AG04449 (cell line): Measurements from ENCODE around the gene TC2N.

Experiments used
- CTCF ChIA-PET: fragments of 350-600 bp; formaldehyde crosslinking; extraction: SDS; loops from one replicate; lab custom pipeline; 2021; ENCODE audit warnings: antibody characterized with exemption; lab: Yijun Ruan, JAX
- POLR2A ChIA-PET: fragments of 400-600, 350-600 bp; formaldehyde crosslinking; extraction: SDS; loops from one replicate; lab custom pipeline; 2020; ENCODE audit warnings: antibody characterized with exemption, inconsistent platforms; lab: Yijun Ruan, JAX
- DNase-seq: peaks from one replicate; pipeline ENCODE4 v3.0.0-alpha.2; 2010; ENCODE audit warnings: low read depth, low spot score
- H3K4me3 ChIP-seq: 2 replicates; pipeline ENCODE4 v1.5.1; 2011; ENCODE audit warnings: low read depth, mild to moderate bottlenecking, control low read depth, low read length
- CTCF ChIP-seq: IDR thresholded peaks from one replicate; pipeline ENCODE4 v1.5.1; 2011; ENCODE audit warnings: mild to moderate bottlenecking, moderate library complexity, low read length, control low read depth, inconsistent platforms; ENCODE audit not compliant: insufficient read depth; ENCODE audit errors: missing control alignments

Gene TC2N

GRCh38 chr14:91732439-91732838, 134.9 kb downstream of the TC2N start:
- TF ChIP-seq CTCF, result no peak
- no peak for DNase-seq
- ChIA-PET POLR2A (no interaction called here), CTCF (no interaction called here)
- H3K4me3 ChIP-seq, result no peak overlapping the region

DNA sequence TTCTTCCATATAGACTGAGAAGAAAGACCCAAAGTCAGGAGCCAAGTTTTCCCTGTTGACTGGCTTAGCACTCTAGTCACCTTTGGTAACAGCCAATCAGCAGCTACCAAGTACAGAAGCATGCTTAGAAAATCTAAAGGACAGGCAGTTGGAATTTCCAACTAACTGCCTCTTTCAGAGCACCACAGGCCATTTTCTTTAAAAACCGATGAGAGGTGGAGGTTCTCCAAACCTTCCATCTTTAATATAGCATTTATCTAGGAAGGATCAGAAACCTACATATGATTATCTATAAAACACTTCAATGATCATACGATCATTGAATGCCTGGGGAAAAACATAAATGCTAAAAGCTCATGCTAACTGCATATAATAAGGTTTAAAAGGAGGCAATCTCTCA, 135.3 kb downstream of the TC2N start, which contains the start of gene CATSPERB:
Gene CATSPERB (minus strand): TSS at position 101 of the 400 bp plus-strand sequence. CDS start 2,607 bp downstream, outside the sequence.
- TF ChIP-seq CTCF, result no peak
- DNase-seq, result no peak
- H3K4me3 ChIP-seq, result no peak within 1 kb of the TSS
- POLR2A ChIA-PET, result no interaction called here
- CTCF ChIA-PET, result no interaction called here

- CTCF ChIA-PET, result no interaction called here
- TF ChIP-seq CTCF, result no peak
- no peak for DNase-seq
- POLR2A ChIA-PET, result no interaction called here
- no peak overlapping the region for H3K4me3 ChIP-seq
Measured at GRCh38 chr14:91731018-91731417, 136.3 kb downstream of the TC2N start.

DNA sequence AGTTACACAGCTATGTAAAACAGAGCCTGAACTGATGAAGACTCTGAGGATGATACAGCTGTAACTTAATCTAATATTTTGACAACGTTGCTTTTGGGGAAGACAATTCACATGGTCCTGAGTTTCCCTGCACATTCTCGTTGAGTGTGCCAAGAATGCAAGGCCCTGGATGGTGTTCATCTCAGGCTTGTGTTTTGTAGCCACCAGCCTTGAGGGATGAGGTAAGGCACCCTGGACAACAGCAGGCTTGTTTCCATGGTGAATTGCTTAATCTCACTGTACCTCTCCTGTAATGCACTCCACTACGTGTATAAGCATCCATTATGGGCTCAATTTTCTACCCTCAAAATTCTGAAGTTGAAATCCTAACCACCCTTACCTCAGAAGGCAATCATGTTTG, 137.6 kb downstream of the TC2N start:
- ChIA-PET POLR2A (no interaction called here), CTCF (no interaction called here)
- TF ChIP-seq CTCF, result no peak
- DNase-seq, result no peak
- H3K4me3 ChIP-seq, result no peak overlapping the region
